T47D (cell line): ENCODE results near the gene CROCC.
"Not testable (repeated sequence)": the region's sequence is repeated elsewhere in the genome, so short reads cannot be mapped to it uniquely, and the experiment has no call there.

Experiments
- DNase-seq, 2 experiments: peaks; one replicate each; pipeline versions ENCODE4 v3.0.0 to v3.0.0-alpha.2; 2011 to 2012; ENCODE audit warnings: low read depth in 1 of 2, low spot score in 1 of 2
- JUND ChIP-seq: IDR thresholded peaks from 2 replicates; pipeline ENCODE4 v1.6.1; 2012; ENCODE audit warnings: low read depth
- in situ Hi-C: cut with HindIII; loops from 2 replicates; pipeline ENCODE4 v1.10.0; 2016; ENCODE audit warnings: low sequenced_read_pairs, low pct_unique_long_range_greater_than_20kb

The CROCC gene

DNA sequence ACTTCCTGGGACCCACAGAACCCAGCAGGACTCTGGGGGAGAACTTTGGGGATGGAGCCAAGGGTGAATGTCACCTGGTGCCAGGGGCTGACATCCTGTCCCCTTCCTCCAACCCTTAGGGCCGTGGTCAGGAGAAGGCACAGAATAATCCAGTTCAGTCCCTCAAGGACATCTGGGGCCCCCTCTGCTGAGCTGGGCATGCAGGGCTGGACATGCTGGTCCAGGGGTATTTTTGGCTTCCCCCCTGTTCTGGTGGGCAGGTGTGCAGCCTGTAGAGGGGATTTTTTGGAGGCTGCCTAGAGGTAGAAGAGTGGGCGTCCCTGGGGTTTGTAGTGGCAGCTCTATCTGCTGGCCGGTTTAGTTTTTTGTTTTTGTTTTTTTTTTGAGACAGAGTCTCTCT, 3.4 kb upstream of the CROCC start:
- no peak for TF ChIP-seq JUND
- DNase-seq = no peak
- in situ Hi-C loops = no loop called here

DNA sequence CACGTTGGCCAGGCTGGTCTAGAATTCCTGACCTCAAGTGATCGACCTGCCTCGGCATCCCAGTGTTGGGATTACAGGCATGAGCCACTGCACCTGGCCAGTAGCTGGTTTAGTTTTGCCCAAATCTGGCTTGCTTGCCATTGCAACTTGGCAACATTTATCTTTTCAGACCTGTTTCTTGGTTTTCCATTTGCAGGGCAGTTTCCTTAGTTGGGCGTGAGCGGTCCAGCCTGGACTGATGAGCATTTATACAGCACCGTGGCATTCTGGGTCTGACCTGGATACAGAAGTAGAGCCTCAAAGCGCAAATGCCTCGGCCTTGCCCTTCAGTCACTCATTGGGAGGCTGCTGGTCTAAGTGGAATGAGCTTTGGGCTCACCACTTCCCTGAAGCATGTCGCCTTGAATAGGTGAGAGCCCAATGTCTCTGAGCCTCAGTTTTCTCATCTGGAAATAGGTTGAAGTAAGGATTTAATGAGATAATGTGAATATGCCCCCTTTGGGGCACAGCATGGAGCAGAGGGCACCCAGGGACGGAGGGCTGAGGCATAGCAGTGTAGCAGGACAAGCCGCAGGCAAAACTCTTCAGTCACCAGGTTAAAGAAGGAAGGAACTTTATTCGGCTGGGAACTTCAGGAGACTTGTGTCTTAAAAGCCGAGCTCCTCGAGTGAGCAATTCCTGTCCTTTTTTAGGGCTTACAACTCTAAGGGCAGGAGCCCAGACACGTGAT, 2.6 kb upstream of the CROCC start:
- in situ Hi-C loops, DNase-seq: not testable (repeated sequence)

DNA sequence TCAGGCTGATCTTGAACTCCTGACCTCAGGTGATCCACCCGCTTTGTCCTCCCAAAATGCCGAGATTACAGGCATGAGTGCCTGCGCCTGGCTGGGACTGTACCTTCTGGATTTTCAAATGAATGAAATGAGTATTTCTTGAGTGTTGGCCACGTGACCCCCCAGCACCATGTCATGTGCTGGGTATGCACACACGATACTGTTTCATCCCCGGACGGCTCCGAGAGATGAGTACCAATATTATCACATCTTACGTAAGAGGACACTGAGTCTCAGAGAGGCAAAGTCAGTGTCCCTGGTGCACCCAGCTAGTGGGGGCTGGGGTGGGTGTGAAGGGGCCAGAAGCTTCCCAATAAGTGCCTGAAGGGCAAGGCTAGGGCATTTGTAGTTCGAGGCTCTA, 780 bp upstream of the CROCC start:
- in situ Hi-C loops = no loop called here
- DNase-seq = no peak
- no peak for TF ChIP-seq JUND

DNA sequence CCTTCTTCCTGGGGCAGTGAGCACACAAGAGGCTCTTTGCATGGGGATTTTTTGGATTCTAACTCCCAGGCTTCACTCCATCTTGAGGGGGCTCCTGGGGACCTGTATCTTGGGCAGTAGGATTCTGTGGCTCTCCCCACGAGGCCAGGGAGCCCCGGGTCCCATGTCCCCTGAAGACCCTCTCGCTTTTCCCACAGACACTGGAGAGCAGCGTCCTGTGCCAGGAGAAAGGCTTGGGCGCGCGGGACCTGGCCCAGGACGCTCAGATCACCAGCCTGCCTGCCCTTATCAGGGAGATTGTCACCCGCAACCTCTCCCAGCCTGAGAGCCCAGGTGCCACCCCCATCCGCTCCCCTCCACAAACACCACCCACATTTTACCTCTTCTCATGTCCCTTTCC, 735 bp downstream of the CROCC start:
- in situ Hi-C loops = no loop called here
- DNase-seq = no peak
- TF ChIP-seq JUND = no peak

DNA sequence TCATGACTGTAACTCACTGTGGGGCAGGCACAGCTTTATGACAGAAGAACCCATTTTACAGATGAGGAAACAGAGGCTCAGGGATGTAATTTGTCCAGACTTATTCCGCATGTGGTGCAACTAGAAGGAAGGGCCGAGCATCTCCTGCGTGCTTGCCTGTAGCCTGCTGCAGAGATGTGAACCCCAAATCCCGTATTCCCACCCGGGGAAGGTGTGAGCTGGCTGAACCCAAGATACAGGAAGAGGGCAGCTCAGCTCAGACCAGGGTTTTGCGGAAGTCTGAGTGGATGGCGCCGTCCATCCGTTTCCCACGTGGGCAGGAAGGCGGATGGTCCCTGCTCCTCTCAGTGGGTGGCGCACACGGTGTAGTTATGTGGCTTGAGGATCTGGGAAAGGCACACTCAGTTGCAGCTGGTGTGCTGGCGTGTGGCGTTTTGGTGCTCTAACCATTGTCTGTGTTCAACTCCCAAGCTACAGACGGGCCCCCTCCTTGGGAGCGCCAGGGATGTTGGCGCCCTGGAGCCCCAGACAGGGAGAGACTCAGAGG, 1.2 kb downstream of the CROCC start:
- in situ Hi-C loops = no loop called here
- no peak for TF ChIP-seq JUND
- no peak for DNase-seq

DNA sequence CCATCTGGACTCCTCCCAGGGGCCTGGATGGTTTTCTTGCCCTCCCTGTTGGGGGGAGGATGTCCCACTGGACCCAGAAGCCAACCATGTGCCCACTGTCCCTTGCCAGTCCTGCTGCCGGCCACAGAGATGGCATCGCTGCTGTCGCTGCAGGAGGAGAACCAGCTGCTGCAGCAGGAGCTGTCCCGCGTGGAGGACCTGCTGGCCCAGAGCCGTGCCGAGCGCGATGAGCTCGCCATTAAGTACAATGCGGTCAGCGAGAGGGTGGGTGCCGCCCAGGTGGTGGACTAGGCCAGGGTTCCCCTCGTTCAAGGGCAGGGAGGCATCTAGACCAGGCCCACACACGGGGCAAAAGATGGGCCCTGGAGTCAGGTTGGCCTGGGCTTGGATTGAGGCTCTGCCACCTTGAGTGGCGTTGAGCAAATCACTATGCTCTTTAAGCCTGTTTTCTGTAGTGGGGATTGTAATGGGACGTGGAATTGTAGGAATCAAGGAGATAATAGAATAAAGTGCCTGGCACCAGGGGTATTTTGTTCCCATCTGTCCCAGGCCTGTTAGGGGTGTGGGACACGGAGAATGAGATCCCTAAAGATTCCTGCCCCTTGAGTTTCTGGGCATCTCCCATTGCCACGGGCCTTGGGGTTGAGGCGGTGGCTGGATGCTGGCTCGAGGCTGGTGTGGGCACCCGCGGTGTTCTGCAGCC, 2.6 kb downstream of the CROCC start:
- in situ Hi-C loops = no loop called here
- TF ChIP-seq JUND = no peak
- DNase-seq = no peak

DNA sequence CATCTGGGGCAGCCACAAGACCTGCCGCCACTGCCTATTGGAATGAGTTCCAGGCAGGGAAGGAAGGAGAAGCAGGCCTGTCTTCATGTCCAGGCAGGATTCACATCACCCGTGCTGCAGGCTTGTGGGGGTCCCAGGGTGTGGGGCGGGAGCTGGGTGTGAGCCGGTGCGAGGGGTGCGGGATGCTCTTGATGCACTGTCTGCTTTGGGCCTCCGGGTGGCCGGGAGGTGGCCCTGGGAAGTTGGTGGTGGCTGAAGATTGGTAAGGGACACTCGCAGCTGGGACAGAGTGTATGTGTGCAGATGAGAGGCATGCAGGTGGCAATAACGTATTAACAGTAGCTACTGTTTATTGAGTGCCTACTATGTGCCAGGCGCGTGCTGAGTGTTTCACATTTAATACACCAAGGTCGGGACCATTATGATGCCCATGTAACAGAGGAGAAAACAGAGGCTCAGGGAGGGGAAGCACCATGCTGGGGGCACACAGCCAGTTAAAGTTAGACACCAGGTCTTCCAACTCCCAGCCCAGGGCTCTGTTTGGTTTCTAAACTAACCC, 3.3 kb downstream of the CROCC start:
- in situ Hi-C loops = no loop called here
- no peak for TF ChIP-seq JUND
- DNase-seq = no peak

DNA sequence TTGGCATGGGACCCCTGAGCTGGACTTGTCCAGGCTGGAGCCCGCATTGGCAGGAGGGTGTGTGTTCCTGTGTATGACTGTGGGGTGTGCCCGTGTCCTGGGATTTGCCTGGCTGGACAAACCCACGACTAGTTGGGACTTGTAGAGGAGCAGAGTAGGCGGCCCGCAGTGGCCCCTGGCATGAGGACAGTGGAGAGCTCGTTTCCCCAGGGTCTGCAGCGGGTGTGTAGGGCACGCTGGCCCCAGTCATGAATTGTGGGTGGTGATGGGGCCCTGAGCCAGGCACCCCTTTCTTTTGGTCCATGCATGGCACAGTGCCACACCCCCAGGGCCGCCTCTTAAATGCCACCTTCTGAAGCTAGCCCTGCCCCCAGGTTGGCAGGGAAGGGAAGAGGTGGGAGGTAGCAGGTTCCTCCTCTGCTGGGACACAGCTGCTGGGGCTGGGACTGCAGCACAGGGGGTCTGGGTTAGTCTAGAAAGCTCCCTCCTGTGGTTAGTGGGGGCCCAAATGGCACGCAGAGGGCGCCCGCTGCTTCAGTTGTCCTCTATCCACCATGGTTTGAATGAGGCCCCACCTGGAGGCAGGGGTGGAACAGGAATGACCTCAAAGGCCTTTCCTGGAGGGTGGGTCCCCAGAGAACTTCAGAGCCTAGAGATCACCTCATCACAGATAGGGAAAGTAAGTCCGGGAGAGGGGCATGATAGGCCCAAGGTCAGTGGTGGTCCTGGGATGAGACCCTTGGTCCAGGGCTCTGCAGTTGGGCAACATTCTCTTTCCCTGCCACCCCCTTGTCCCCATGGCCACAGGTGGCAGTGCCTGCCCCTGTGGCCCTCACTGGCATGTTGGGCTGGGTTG, 4.1 kb downstream of the CROCC start:
- peak; percentile 62 to 69 for DNase-seq
- TF ChIP-seq JUND = no peak

DNA sequence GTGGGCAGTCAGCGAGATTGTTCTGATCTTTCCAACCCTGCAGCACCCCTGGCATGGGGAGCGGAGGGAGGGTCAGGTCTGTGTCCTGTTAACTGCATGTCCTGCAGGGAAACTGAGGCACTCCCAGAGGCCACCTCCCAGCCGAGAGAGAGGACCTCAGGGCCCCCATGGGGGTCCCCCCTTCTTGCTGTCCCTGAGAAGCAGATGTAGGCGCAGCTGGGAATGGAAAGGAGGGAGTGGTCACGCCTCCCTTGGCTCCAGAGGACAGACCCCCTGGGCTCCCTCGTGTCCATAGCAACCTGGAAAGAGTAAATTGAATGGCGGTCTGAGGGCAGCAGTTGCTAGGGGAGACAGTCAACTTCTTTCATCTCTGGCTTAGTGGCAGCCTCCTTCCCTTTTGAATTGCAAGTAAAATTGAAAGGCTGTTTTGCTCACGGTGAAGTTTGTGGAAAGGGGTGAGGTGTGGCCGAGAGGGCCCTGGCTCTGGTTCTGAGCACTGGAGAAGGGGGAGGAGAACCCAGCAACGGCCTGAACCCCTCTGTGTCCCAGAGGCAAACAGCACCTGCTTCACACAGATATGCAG, 4.9 kb downstream of the CROCC start:
- no peak for DNase-seq
- TF ChIP-seq JUND = no peak
- in situ Hi-C loops = no loop called here

More for the DNA sequence above, 4.1 kb downstream of the CROCC start:
- in situ Hi-C loops = no loop called here

DNA sequence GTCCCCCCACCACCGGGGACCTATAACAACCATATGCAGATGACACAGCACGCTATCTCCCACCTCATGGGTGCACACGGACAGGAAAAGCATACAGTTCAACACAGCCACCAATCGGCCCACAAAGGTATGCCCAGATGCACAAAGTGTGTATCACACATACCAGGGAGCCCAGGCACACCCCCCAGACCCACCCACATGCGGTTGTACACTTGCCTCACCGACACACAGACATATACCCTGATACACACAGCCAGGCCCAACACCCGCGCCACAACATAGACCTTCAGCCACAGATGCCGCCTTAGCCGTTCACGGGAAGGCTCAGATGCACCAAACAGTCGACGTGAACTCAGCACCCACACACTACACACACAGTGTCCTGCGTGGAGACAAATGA, 5.5 kb downstream of the CROCC start:
- in situ Hi-C loops = no loop called here
- DNase-seq = no peak

DNA sequence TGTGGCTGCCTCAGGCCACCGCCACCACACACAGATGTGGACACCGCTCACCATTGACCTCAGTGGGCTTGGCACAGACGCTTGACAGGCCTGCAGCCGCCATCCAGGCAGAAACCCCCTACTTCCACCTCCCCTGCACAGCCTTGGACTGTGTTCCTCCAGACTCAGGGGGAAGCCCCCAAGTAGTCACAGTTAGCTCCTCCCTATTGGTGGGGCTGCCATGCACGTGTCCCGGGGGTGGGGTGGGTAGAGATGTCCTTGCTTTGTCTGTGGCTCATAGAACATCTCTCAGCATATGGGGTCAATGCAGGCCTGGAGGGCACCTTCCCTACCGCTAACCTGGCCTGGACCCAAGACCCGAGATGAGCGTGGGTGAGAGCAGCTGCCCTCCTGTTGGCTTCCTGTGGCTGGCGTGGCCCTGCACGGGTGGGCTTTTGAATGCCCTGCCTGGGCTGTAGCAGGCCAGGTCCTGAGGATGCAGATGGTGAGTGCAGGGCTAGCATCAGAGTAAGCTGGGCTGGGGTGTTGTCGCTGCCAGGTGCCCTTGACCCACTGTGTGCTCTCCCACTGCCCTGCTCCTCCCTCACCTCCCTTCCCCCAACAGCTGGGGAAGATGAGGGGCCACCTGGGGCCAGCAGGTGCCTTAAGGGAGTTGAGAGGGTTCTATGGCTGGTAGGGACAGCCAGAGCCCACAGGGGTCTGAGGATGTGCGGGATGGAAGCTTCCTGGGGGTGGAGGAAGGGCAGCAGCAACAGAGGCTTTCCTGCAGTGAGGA, 6.2 kb downstream of the CROCC start:
- in situ Hi-C loops = no loop called here

More for the DNA sequence above, 5.5 kb downstream of the CROCC start:
- no peak for TF ChIP-seq JUND

DNA sequence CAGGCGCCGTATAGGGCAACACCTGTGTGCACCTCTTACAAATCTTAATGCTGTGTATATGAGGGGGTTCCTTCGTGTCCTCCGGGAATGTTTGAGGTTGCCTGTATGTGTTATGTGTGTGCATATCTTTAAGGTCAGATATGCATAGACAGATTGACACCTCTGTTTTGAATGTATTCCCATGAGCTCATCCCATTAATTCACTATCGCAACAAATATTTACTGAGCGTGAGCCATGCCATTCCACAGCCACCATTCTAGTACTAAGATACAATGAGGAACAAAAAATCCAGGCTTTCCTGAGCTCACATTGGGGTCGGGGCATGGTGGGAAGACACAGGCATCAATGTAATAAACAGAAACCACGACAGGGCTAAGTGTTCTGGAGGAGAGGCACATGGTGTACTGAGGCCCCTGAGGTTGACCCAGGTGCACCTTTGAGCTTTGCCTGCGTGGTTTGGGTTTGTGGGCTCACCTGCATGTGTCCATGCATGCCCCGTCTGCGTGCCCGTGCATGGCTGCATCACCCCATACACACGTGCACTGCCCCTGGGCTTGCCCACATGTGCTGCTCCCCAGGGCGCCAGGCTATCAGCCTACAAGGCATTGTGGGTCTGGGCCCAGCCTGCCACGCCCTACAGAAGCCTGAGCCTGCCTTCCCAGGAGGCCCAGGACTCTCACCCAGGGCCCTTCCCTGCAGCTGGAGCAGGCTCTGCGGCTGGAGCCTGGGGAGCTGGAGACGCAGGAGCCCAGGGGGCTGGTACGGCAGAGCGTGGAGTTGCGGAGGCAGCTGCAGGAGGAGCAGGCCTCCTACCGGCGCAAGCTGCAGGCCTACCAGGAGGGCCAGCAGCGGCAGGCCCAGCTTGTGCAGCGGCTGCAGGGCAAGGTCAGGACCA, 7.7 kb downstream of the CROCC start:
- in situ Hi-C loops, DNase-seq: not testable (repeated sequence)

More for the DNA sequence above, 6.2 kb downstream of the CROCC start:
- DNase-seq = no peak
- no peak for TF ChIP-seq JUND

DNA sequence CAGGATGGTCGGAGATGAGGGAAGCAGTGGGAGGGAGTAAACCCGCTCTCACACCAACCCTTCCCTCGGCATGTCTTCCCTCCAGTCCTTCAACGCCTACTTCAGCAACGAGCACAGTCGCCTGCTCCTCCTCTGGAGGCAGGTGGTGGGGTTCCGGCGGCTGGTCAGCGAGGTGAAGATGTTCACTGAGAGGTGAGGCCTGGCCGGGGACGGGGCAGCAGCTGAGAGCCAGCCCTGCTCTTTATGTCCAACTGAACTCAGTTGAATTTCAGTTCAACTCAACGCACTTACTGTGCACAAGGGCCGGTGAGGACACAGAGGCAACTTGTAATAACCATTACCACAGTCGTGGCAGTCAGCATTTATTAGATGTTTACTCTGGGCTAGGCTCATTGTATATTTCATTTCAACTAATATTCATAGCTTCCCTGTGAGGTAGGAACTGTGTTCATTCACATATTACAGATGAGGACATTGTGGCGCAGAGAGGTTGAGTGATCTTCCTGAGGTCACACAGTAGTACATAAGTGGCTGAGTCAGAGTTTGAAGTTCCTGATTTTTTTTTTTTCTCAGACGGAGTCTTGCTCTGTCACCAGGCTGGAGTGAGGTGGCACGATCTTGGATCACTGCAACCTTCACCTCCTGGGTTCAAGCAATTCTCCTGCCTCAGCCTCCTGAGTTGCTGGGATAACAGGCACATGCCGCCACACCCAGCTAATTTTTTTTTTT, 9.6 kb downstream of the CROCC start:
- DNase-seq, in situ Hi-C loops: not testable (repeated sequence)

DNA sequence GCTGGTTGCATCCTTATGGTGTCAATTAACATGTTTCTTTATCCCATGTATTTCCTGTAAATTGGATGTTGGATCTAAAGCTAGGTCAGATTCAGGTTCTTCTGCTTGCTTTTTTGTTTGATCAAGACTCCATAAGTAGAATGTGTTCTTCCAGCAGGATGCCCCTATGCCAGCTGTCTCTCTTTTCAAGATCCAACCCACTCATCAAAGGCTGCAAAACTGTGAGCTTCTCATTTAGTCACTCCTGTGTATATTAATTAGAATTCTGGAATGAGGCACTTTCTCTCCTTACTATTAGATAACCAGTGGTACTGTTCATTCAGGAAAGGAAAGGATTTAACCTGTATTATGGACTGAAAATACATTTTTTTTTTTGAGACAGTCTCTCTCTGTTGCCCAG, 12.2 kb downstream of the CROCC start:
- in situ Hi-C loops, DNase-seq: not testable (repeated sequence)

DNA sequence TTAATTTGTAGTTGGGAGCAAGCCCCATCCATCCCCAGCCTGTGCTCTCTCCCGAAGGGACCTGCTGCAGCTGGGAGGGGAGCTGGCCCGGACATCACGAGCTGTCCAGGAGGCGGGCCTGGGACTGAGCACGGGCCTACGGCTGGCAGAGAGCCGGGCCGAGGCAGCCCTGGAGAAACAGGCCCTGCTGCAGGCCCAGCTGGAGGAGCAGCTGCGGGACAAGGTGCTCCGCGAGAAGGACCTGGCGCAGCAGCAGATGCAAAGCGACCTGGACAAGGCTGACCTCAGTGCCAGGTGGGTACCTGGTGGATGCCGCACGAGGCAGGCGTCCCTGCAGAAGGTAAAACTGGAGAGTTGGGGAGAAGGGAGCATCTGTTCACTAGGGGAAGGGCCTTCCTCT, 14.8 kb downstream of the CROCC start:
- in situ Hi-C loops, DNase-seq: not testable (repeated sequence)
